OCI-M2 (cell line): ENCODE measurements around the gene KRT33A.
"Not testable (repeated sequence)": the region's sequence is repeated elsewhere in the genome, so short reads cannot be mapped to it uniquely, and the experiment has no call there.

Experiments used
- DNase-seq: peaks from one replicate; lab custom pipeline; 2025; ENCODE audit not compliant: unreplicated experiment; lab: John Stamatoyannopoulos, UW

Gene KRT33A

GRCh38 chr17:41366070-41366469 is 15.4 kb upstream of the KRT33A start:
- no peak for DNase-seq

- DNase-seq, result no peak
These were observed 13.3 kb upstream of the KRT33A start for GRCh38 chr17:41363881-41364280.

- no peak for DNase-seq
These were observed 9.8 kb upstream of the KRT33A start for GRCh38 chr17:41360296-41360995.

- DNase-seq, result no peak
These were observed 3.9 kb upstream of the KRT33A start for GRCh38 chr17:41354536-41354935.

- no peak for DNase-seq
These were observed 2.2 kb upstream of the KRT33A start for GRCh38 chr17:41352597-41353366.

- DNase-seq, result no peak
These were observed 549 bp upstream of the KRT33A start for GRCh38 chr17:41351177-41351576.

GRCh38 chr17:41347869-41348760 is 2.5 kb downstream of the KRT33A start:
- no peak for DNase-seq

- not testable (repeated sequence) for DNase-seq
These were observed 4.2 kb downstream of the KRT33A start for GRCh38 chr17:41346421-41346820.

- no peak for DNase-seq
These were observed 4.6 kb downstream of the KRT33A start for GRCh38 chr17:41345992-41346391.

GRCh38 chr17:41343029-41343428 is 7.6 kb downstream of the KRT33A start:
- DNase-seq, result no peak

- DNase-seq, result no peak
These were observed 9.4 kb downstream of the KRT33A start for GRCh38 chr17:41340934-41341861.

GRCh38 chr17:41340494-41340893 is 10.1 kb downstream of the KRT33A start:
- DNase-seq, result no peak

- no peak for DNase-seq
These were observed 11.0 kb downstream of the KRT33A start for GRCh38 chr17:41339571-41340172.

GRCh38 chr17:41338961-41339485 is 11.6 kb downstream of the KRT33A start:
- DNase-seq, result no peak

- no peak for DNase-seq
These were observed 14.9 kb downstream of the KRT33A start for GRCh38 chr17:41335747-41336146.

- DNase-seq, result no peak
These were observed 16.0 kb downstream of the KRT33A start for GRCh38 chr17:41334385-41335305.

GRCh38 chr17:41333836-41334235 is 16.8 kb downstream of the KRT33A start:
- no peak for DNase-seq

- no peak for DNase-seq
These were observed 17.5 kb downstream of the KRT33A start for GRCh38 chr17:41333098-41333497.

- DNase-seq, result no peak
These were observed 18.4 kb downstream of the KRT33A start for GRCh38 chr17:41332239-41332638.
